ENCODE data around the gene DLGAP3. TPM values are rescaled to one million over a fixed set of nuclear protein-coding genes. Genes with fewer than 3 reads are reported as not detected.

The DLGAP3 gene
- total and polyA plus RNA-seq, 2 of the 13 experiments (the other 11 are each of a cell fraction or from before 2014, with no cell fraction given) = 0.03 to 0.04 TPM

DNA sequence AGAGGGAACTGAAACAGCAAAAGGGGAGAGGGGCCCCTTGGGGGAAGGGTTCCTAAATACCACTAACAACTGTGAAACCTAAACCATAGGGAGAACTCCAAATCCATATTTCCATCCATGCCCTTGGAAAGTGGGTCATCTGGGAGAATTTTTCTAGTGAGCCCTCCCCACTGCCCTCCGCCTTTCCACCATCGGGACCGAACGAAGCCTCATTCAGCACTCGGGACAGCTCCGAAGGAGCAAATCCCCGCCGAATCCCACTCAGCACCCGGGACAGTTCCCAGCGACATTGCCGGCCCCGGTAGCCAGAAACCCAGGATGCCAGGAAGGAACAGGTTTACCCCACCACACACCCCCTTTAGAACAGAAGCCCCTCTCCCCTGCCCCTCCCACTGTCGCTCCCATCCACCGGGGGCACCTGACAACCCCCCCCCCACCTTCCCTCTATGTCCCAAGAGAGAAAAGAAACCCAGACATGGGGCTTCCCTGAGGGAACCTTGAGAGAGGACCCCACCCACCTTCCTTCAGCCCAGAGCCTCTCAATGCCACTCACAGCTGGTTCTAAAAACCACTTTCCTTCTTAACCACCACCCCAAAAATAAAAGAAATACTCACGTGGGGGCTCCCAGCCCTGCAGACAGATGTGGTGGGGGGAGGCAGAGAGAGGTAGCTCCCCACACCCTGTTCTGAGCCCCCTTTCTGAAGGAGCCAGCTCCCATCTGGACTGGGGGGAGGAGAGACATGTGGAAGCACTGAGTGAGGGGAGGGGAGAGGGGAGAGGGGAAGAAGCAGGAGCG is 4.5 kb downstream of the DLGAP3 start (continued):
- TF ChIP-seq, protein P1, sequence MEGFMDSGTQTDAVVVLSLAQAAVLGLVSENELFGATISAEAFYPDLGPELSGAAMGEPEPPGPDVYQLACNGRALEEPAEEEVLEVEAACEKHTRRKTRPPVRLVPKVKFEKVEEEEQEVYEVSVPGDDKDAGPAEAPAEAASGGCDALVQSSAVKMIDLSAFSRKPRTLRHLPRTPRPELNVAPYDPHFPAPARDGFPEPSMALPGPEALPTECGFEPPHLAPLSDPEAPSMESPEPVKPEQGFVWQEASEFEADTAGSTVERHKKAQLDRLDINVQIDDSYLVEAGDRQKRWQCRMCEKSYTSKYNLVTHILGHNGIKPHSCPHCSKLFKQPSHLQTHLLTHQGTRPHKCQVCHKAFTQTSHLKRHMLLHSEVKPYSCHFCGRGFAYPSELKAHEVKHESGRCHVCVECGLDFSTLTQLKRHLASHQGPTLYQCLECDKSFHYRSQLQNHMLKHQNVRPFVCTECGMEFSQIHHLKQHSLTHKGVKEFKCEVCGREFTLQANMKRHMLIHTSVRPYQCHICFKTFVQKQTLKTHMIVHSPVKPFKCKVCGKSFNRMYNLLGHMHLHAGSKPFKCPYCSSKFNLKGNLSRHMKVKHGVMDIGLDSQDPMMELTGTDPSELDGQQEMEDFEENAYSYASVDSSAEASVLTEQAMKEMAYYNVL (CRISPR knock-in tag; IDR thresholded peaks at IDR 0.05; ENCODE audit: borderline replicate concordance) = peak; percentile 76; the same call in 1 of the 2 replicates
- TF ChIP-seq ZFX (CRISPR knock-in tag; IDR thresholded peaks at IDR 0.05; ENCODE audit: low read depth) (no peak), NAIF1 (CRISPR knock-in tag; IDR thresholded peaks at IDR 0.05; ENCODE audit: borderline replicate concordance) (peak; percentile 93), FOXO1 (CRISPR knock-in tag; IDR thresholded peaks at IDR 0.05) (peak; percentile 90), SRSF9 (IDR thresholded peaks at IDR 0.05; ENCODE audit: borderline replicate concordance, insufficient read depth, low read depth, low read length, poor library complexity, severe bottlenecking) (no peak), ZNF430 (CRISPR knock-in tag; IDR thresholded peaks at IDR 0.05) (peak; percentile 100), IKZF5 (CRISPR knock-in tag; IDR thresholded peaks at IDR 0.05) (peak; percentile 99), SP2 (CRISPR knock-in tag; IDR thresholded peaks at IDR 0.05) (peak; percentile 48; the same call in 1 of the 2 replicates), HDAC1 (CRISPR knock-in tag; IDR thresholded peaks at IDR 0.05) (peak; percentile 90), ZNF746 (CRISPR knock-in tag; IDR thresholded peaks at IDR 0.05) (peak; percentile 95), ELF3 (CRISPR knock-in tag; IDR thresholded peaks at IDR 0.05) (peak; percentile 94), ZNF768 (CRISPR knock-in tag; IDR thresholded peaks at IDR 0.05) (peak; percentile 83), LCORL (IDR thresholded peaks at IDR 0.05) (no peak), LCORL (CRISPR knock-in tag; IDR thresholded peaks at IDR 0.05) (peak; percentile 58; the same call in 1 of the 2 replicates), CBX5 (CRISPR knock-in tag; IDR thresholded peaks at IDR 0.05; ENCODE audit: borderline replicate concordance) (peak; percentile 90), ZSCAN21 (CRISPR knock-in tag; IDR thresholded peaks at IDR 0.05; ENCODE audit: borderline replicate concordance) (peak; percentile 98), RAD51 (IDR thresholded peaks at IDR 0.05; ENCODE audit: borderline replicate concordance) (no peak), FOXK2 (IDR thresholded peaks at IDR 0.05) (no peak), RCOR2 (CRISPR knock-in tag; IDR thresholded peaks at IDR 0.05) (0 out of 2 replicates have a peak, but pooled peaks have one; percentile 47), MEIS1 (CRISPR knock-in tag; IDR thresholded peaks at IDR 0.05; ENCODE audit: borderline replicate concordance) (peak; percentile 97), NR1H2 (CRISPR knock-in tag; IDR thresholded peaks at IDR 0.05; ENCODE audit: borderline replicate concordance, low read depth) (peak; percentile 94), ZNF564 (CRISPR knock-in tag; IDR thresholded peaks at IDR 0.05) (peak; percentile 96), PHF5A (CRISPR knock-in tag; IDR thresholded peaks at IDR 0.05; ENCODE audit: low read depth, unreplicated experiment) (peak; percentile 83), ZNF549 (CRISPR knock-in tag; IDR thresholded peaks at IDR 0.05) (peak; percentile 89; the same call in 1 of the 2 replicates), KDM5A (IDR thresholded peaks at IDR 0.05; ENCODE audit: borderline replicate concordance, low read length) (no peak)
- TF ChIP-seq, protein P2, sequence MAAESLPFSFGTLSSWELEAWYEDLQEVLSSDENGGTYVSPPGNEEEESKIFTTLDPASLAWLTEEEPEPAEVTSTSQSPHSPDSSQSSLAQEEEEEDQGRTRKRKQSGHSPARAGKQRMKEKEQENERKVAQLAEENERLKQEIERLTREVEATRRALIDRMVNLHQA (CRISPR knock-in tag; IDR thresholded peaks at IDR 0.05) = peak; percentile 84; the same call in 1 of the 2 replicates
- TF ChIP-seq, protein P3, sequence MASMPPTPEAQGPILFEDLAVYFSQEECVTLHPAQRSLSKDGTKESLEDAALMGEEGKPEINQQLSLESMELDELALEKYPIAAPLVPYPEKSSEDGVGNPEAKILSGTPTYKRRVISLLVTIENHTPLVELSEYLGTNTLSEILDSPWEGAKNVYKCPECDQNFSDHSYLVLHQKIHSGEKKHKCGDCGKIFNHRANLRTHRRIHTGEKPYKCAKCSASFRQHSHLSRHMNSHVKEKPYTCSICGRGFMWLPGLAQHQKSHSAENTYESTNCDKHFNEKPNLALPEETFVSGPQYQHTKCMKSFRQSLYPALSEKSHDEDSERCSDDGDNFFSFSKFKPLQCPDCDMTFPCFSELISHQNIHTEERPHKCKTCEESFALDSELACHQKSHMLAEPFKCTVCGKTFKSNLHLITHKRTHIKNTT (CRISPR knock-in tag; IDR thresholded peaks at IDR 0.05) = no peak

Measured in HepG2 (cell line).